ENCODE measurements around the gene NBPF20. TPM values are rescaled to one million over a fixed set of nuclear protein-coding genes. Genes with fewer than 3 reads are reported as not detected.
"Not testable (repeated sequence)": the region's sequence is repeated elsewhere in the genome, so short reads cannot be mapped to it uniquely, and the experiment has no call there.

NBPF20 gene
- total RNA-seq, 1 experiment from 2014 or later = 5.2 TPM

- H3K9ac ChIP-seq (ENCODE audit: low read length); H3K79me2 ChIP-seq (ENCODE audit: low read length); H2AFZ ChIP-seq (ENCODE audit: low read length); H4K20me1 ChIP-seq (ENCODE audit: low read length); H3K9me3 ChIP-seq (ENCODE audit: low read length); H3K36me3 ChIP-seq (ENCODE audit: low read depth, low read length); DNase-seq; BruUV-seq (replicated peaks); H3F3A ChIP-seq (ENCODE audit: low read length, unreplicated experiment); intact Hi-C loops (cut with micrococcal nuclease); H3K27ac ChIP-seq (ENCODE audit: low read length); H3K4me1 ChIP-seq (ENCODE audit: insufficient read depth, low read length); CTCF ChIA-PET; H3K9me2 ChIP-seq (replicated peaks; ENCODE audit: low read length); H3K27me3 ChIP-seq (ENCODE audit: low read length): not testable (repeated sequence)
- peak; percentile 14; the same call in 1 of the 2 replicates for ATAC-seq
- Histone ChIP-seq H3K4me3 (ENCODE audit: low read length) (peak overlapping the region; percentile 50; the same call in 1 of the 2 replicates), H3K4me2 (ENCODE audit: low read length) (peak overlapping the region; percentile 70; the same call in 1 of the 2 replicates)
- POLR2A ChIA-PET (ENCODE audit: unreplicated experiment) = interaction anchor here (0.6 to 0.7 kb wide), 2 partner anchors 339 to 901 kb away, joined by 4 read pairs; no protein-coding TSS in a partner anchor
Measured at GRCh38 chr1:145464708-145465336, 39.4 kb upstream of the NBPF20 start.

- intact Hi-C loops (cut with micrococcal nuclease); POLR2A ChIA-PET (ENCODE audit: unreplicated experiment); H2AFZ ChIP-seq (ENCODE audit: low read length); H3K79me2 ChIP-seq (ENCODE audit: low read length); DNase-seq; CTCF ChIA-PET; H3K27me3 ChIP-seq (ENCODE audit: low read length); H3K4me3 ChIP-seq (ENCODE audit: low read length); H3F3A ChIP-seq (ENCODE audit: low read length, unreplicated experiment); H3K36me3 ChIP-seq (ENCODE audit: low read depth, low read length); H4K20me1 ChIP-seq (ENCODE audit: low read length); H3K9ac ChIP-seq (ENCODE audit: low read length); H3K4me1 ChIP-seq (ENCODE audit: insufficient read depth, low read length); H3K9me2 ChIP-seq (replicated peaks; ENCODE audit: low read length); ATAC-seq; H3K4me2 ChIP-seq (ENCODE audit: low read length); H3K9me3 ChIP-seq (ENCODE audit: low read length); BruUV-seq (replicated peaks); H3K27ac ChIP-seq (ENCODE audit: low read length): not testable (repeated sequence)
Measured at GRCh38 chr1:145464017-145464416, 38.6 kb upstream of the NBPF20 start.

GRCh38 chr1:145460684-145461083 is 35.3 kb upstream of the NBPF20 start:
- H3F3A ChIP-seq (ENCODE audit: low read length, unreplicated experiment); H3K9me3 ChIP-seq (ENCODE audit: low read length); H2AFZ ChIP-seq (ENCODE audit: low read length); H3K4me1 ChIP-seq (ENCODE audit: insufficient read depth, low read length); H3K79me2 ChIP-seq (ENCODE audit: low read length); H4K20me1 ChIP-seq (ENCODE audit: low read length); DNase-seq; CTCF ChIA-PET; BruUV-seq (replicated peaks); H3K9ac ChIP-seq (ENCODE audit: low read length); H3K27ac ChIP-seq (ENCODE audit: low read length); ATAC-seq; H3K27me3 ChIP-seq (ENCODE audit: low read length); H3K4me2 ChIP-seq (ENCODE audit: low read length); H3K36me3 ChIP-seq (ENCODE audit: low read depth, low read length); POLR2A ChIA-PET (ENCODE audit: unreplicated experiment); intact Hi-C loops (cut with micrococcal nuclease); H3K9me2 ChIP-seq (replicated peaks; ENCODE audit: low read length); H3K4me3 ChIP-seq (ENCODE audit: low read length): not testable (repeated sequence)

GRCh38 chr1:145460048-145460447 is 34.6 kb upstream of the NBPF20 start:
- H3K9ac ChIP-seq (ENCODE audit: low read length); ATAC-seq; CTCF ChIA-PET; intact Hi-C loops (cut with micrococcal nuclease); H4K20me1 ChIP-seq (ENCODE audit: low read length); DNase-seq; H3K9me3 ChIP-seq (ENCODE audit: low read length); H3K9me2 ChIP-seq (replicated peaks; ENCODE audit: low read length); H3K36me3 ChIP-seq (ENCODE audit: low read depth, low read length); H3K79me2 ChIP-seq (ENCODE audit: low read length); H3K27ac ChIP-seq (ENCODE audit: low read length); H3K4me3 ChIP-seq (ENCODE audit: low read length); H3F3A ChIP-seq (ENCODE audit: low read length, unreplicated experiment); POLR2A ChIA-PET (ENCODE audit: unreplicated experiment); H2AFZ ChIP-seq (ENCODE audit: low read length); H3K4me2 ChIP-seq (ENCODE audit: low read length); H3K4me1 ChIP-seq (ENCODE audit: insufficient read depth, low read length); H3K27me3 ChIP-seq (ENCODE audit: low read length); BruUV-seq (replicated peaks): not testable (repeated sequence)

- H3K9me2 ChIP-seq (replicated peaks; ENCODE audit: low read length); H4K20me1 ChIP-seq (ENCODE audit: low read length); H3K36me3 ChIP-seq (ENCODE audit: low read depth, low read length); H3K27me3 ChIP-seq (ENCODE audit: low read length); H3F3A ChIP-seq (ENCODE audit: low read length, unreplicated experiment); H3K4me3 ChIP-seq (ENCODE audit: low read length); CTCF ChIA-PET; H2AFZ ChIP-seq (ENCODE audit: low read length); H3K79me2 ChIP-seq (ENCODE audit: low read length); H3K4me1 ChIP-seq (ENCODE audit: insufficient read depth, low read length); BruUV-seq (replicated peaks); ATAC-seq; DNase-seq; POLR2A ChIA-PET (ENCODE audit: unreplicated experiment); H3K4me2 ChIP-seq (ENCODE audit: low read length); intact Hi-C loops (cut with micrococcal nuclease); H3K9ac ChIP-seq (ENCODE audit: low read length); H3K27ac ChIP-seq (ENCODE audit: low read length); H3K9me3 ChIP-seq (ENCODE audit: low read length): not testable (repeated sequence)
Measured at GRCh38 chr1:145459591-145459990, 34.2 kb upstream of the NBPF20 start.

GRCh38 chr1:145459063-145459462 is 33.7 kb upstream of the NBPF20 start:
- H3K9ac ChIP-seq (ENCODE audit: low read length); H3K79me2 ChIP-seq (ENCODE audit: low read length); DNase-seq; H3K4me3 ChIP-seq (ENCODE audit: low read length); BruUV-seq (replicated peaks); H3K36me3 ChIP-seq (ENCODE audit: low read depth, low read length); H3K9me3 ChIP-seq (ENCODE audit: low read length); POLR2A ChIA-PET (ENCODE audit: unreplicated experiment); H2AFZ ChIP-seq (ENCODE audit: low read length); H3K27ac ChIP-seq (ENCODE audit: low read length); H3K9me2 ChIP-seq (replicated peaks; ENCODE audit: low read length); ATAC-seq; CTCF ChIA-PET; H4K20me1 ChIP-seq (ENCODE audit: low read length); H3K4me2 ChIP-seq (ENCODE audit: low read length); intact Hi-C loops (cut with micrococcal nuclease); H3K27me3 ChIP-seq (ENCODE audit: low read length); H3F3A ChIP-seq (ENCODE audit: low read length, unreplicated experiment); H3K4me1 ChIP-seq (ENCODE audit: insufficient read depth, low read length): not testable (repeated sequence)

GRCh38 chr1:145454824-145455177 is 29.4 kb upstream of the NBPF20 start:
- CTCF ChIA-PET; ATAC-seq; H3F3A ChIP-seq (ENCODE audit: low read length, unreplicated experiment); H3K4me2 ChIP-seq (ENCODE audit: low read length); DNase-seq; intact Hi-C loops (cut with micrococcal nuclease); BruUV-seq (replicated peaks); H3K27ac ChIP-seq (ENCODE audit: low read length); H3K9ac ChIP-seq (ENCODE audit: low read length); POLR2A ChIA-PET (ENCODE audit: unreplicated experiment); H3K4me1 ChIP-seq (ENCODE audit: insufficient read depth, low read length); H3K79me2 ChIP-seq (ENCODE audit: low read length); H3K4me3 ChIP-seq (ENCODE audit: low read length); H2AFZ ChIP-seq (ENCODE audit: low read length); H4K20me1 ChIP-seq (ENCODE audit: low read length); H3K27me3 ChIP-seq (ENCODE audit: low read length); H3K36me3 ChIP-seq (ENCODE audit: low read depth, low read length); H3K9me3 ChIP-seq (ENCODE audit: low read length); H3K9me2 ChIP-seq (replicated peaks; ENCODE audit: low read length): not testable (repeated sequence)

All from PC-3 (cell line).